ENCODE results near the gene PRUNE2. TPM values are rescaled to one million over a fixed set of nuclear protein-coding genes. Genes with fewer than 3 reads are reported as not detected.
"Not testable (repeated sequence)": the region's sequence is repeated elsewhere in the genome, so short reads cannot be mapped to it uniquely, and the experiment has no call there.

Gene PRUNE2
- total RNA-seq, 2 experiments from 2014 or later: 0.38 to 0.44 TPM

GRCh38 chr9:76744336-76744735 lies 161.6 kb downstream of the PRUNE2 start:
- intact Hi-C loops (cut with micrococcal nuclease; ENCODE audit: unreplicated experiment): no loop called here
- H3K9me2 ChIP-seq (ENCODE audit: insufficient read depth, low read length): no peaks in the 10 kb centered on the region
- H3K27ac ChIP-seq (ENCODE audit: low read depth, low read length, poor library complexity, severe bottlenecking): no peak overlapping the region
- no peaks in the 10 kb centered on the region for H4K20me1 ChIP-seq (ENCODE audit: insufficient read depth, low read length)
- BruUV-seq (replicated peaks): no TSS peak
- no peaks in the 10 kb centered on the region; the same call in 1 of the 2 replicates for H3K9me3 ChIP-seq (ENCODE audit: low read length)
- H3K36me3 ChIP-seq (ENCODE audit: insufficient read depth, low read length): no peaks in the 10 kb centered on the region
- H3K79me2 ChIP-seq (ENCODE audit: insufficient read depth, low read depth, low read length): no peaks in the 10 kb centered on the region
- no peak overlapping the region for H3K4me3 ChIP-seq (ENCODE audit: low read depth, low read length, poor library complexity, severe bottlenecking)
- H2AFZ ChIP-seq (ENCODE audit: low read length): no peak overlapping the region
- H3K4me2 ChIP-seq (ENCODE audit: low read length): no peak overlapping the region
- CTCF ChIA-PET (ENCODE audit: unreplicated experiment): no interaction called here
- POLR2A ChIA-PET: no interaction called here
- TF ChIP-seq CTCF (conservative IDR thresholded peaks at IDR 0.05; ENCODE audit: low read length): no peak
- TF ChIP-seq EZH2phosphoT487 (IDR thresholded peaks at IDR 0.05; ENCODE audit: borderline replicate concordance, low read depth, low read length): no peak
- H3K4me1 ChIP-seq (ENCODE audit: insufficient read depth, low read length, poor library complexity, severe bottlenecking): no peaks in the 10 kb centered on the region
- no peak for DNase-seq (ENCODE audit: low spot score)

GRCh38 chr9:76743931-76744330 lies 162.0 kb downstream of the PRUNE2 start:
- Histone ChIP-seq H3K9me3 (ENCODE audit: low read length) (no peaks in the 10 kb centered on the region; the same call in 1 of the 2 replicates), H3K36me3 (ENCODE audit: insufficient read depth, low read length) (no peaks in the 10 kb centered on the region), H3K9me2 (ENCODE audit: insufficient read depth, low read length) (no peaks in the 10 kb centered on the region), H2AFZ (ENCODE audit: low read length) (no peak overlapping the region), H4K20me1 (ENCODE audit: insufficient read depth, low read length) (no peaks in the 10 kb centered on the region), H3K4me3 (ENCODE audit: low read depth, low read length, poor library complexity, severe bottlenecking) (no peak overlapping the region), H3K27ac (ENCODE audit: low read depth, low read length, poor library complexity, severe bottlenecking) (no peak overlapping the region), H3K4me2 (ENCODE audit: low read length) (no peak overlapping the region), H3K4me1 (ENCODE audit: insufficient read depth, low read length, poor library complexity, severe bottlenecking) (no peaks in the 10 kb centered on the region), H3K79me2 (ENCODE audit: insufficient read depth, low read depth, low read length) (no peaks in the 10 kb centered on the region)
- BruUV-seq (replicated peaks): no TSS peak
- no peak for DNase-seq (ENCODE audit: low spot score)
- POLR2A ChIA-PET: no interaction called here
- intact Hi-C loops (cut with micrococcal nuclease; ENCODE audit: unreplicated experiment): no loop called here
- CTCF ChIA-PET (ENCODE audit: unreplicated experiment): no interaction called here
- TF ChIP-seq CTCF (conservative IDR thresholded peaks at IDR 0.05; ENCODE audit: low read length) (no peak), EZH2phosphoT487 (IDR thresholded peaks at IDR 0.05; ENCODE audit: borderline replicate concordance, low read depth, low read length) (no peak)

GRCh38 chr9:76742890-76743289 lies 163.0 kb downstream of the PRUNE2 start:
- H3K4me3 ChIP-seq (ENCODE audit: low read depth, low read length, poor library complexity, severe bottlenecking); H3K27ac ChIP-seq (ENCODE audit: low read depth, low read length, poor library complexity, severe bottlenecking); H3K4me2 ChIP-seq (ENCODE audit: low read length); H4K20me1 ChIP-seq (ENCODE audit: insufficient read depth, low read length); DNase-seq (ENCODE audit: low spot score); H3K79me2 ChIP-seq (ENCODE audit: insufficient read depth, low read depth, low read length); CTCF ChIA-PET (ENCODE audit: unreplicated experiment); H3K36me3 ChIP-seq (ENCODE audit: insufficient read depth, low read length); H3K4me1 ChIP-seq (ENCODE audit: insufficient read depth, low read length, poor library complexity, severe bottlenecking); H3K9me3 ChIP-seq (ENCODE audit: low read length); H2AFZ ChIP-seq (ENCODE audit: low read length); BruUV-seq (replicated peaks); intact Hi-C loops (cut with micrococcal nuclease; ENCODE audit: unreplicated experiment); H3K9me2 ChIP-seq (ENCODE audit: insufficient read depth, low read length): not testable (repeated sequence)
- POLR2A ChIA-PET: interaction anchor here (1.0 kb wide), 1 partner anchor 10 kb away, joined by 4 read pairs; no protein-coding TSS in a partner anchor

Measured in OCI-LY7 (cell line).